NCI-H345 (cell line): ENCODE results near the gene CUZD1.

Source experiments
- DNase-seq: peaks from one replicate; lab custom pipeline; 2025; lab: John Stamatoyannopoulos, UW

Gene CUZD1

DNA sequence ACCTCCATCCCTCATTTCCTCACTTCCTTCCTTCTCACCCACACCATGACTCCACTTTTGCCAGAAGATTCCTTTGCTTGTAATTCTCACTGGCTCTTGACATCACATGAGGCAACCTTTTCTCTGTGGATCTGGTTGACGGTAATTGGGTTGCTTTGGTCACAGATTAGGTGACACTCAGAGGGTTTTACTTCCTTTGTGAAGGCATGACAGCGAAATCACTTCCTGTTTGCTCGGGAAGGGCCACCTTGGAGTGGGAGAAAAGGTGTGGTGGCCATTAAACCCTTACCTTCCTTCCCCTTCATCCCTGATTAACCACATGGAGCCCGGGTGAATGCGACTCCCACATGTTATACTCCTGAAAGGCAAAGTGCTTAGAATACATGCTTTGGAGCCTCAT, 30.2 kb downstream of the CUZD1 start:
- DNase-seq, result no peak

DNA sequence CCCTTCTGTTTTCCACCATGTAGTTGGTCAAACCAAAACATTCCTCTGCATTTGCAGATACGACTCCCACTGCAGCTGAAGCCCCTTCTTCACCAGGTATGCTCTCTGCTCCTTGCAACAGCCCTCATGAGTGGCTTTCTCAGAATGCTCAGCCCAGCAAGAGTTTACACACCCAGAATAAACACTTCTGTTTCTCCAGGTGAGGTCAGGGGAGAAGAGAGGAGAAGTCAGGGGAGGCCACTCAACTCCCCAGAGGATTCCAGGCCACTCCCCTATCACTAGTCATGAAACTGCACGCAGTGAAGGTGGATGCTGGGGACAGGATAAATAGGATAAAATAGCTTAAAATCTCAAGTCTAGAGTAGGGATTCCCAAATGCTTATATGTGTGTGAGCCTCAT, 31.2 kb downstream of the CUZD1 start:
- no peak for DNase-seq

DNA sequence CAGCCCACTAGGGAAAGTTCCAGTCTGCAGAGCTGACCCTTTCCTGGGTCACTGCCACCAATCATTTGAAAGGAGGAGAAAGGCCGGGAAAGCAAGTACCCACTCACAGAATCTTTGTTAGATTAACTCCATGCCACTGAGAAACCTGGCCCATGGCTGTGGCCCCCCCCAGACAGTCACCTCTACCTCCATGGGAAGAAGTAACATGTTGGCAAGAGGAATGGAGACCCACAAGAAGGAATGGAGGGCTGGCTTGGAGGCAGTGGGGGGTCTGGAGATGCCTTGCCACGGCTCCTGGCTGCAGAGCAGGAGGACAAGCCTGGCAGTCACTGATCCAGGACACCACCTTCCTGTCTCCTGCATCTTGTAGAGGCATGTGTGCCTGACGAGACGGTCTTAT, 32.9 kb downstream of the CUZD1 start:
- DNase-seq, result no peak

DNA sequence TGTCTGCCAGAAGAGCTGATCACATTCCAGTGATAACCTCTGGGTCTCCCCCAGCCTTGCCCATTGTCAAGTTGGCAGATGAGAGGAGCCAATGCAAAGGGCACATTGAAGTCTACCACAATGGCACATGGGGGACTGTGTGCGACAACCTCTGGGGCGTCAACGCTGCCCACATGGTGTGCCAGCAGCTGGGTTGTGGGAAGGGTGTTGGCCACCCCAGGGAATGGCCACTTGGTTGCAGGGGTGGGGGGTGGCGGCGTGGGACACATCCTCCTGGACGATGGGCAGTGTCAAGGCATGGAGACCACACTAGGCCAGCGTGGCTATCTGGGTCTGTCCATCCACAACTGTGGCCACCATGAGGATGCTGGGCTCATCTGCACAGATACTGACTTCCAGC, 43.4 kb downstream of the CUZD1 start:
- DNase-seq, result no peak

DNA sequence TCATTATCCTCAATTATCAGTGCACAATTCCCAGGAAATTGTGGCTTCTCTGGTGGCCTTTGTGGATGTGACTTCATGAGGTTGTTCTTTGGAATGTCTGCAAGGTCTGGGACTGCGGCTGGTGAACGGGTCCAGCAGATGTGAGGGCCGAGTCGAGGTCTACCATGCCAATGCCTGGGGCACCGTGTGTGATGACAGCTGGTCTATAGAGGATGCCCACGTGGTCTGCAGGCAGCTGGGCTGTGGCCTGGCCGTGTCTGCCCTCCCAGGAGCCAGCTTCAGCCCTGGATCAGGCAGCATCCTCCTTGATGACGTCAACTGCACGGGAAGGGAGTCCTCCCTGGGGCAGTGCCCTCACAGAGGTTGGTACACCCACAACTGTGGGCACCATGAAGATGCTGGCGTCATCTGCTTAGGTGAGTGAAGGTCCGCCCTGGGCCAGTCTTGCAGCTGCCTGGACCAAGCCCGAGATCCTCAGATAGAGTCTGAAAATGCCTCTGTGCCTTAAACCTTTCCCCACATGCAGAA, 46.9 kb downstream of the CUZD1 start:
- DNase-seq, result no peak

DNA sequence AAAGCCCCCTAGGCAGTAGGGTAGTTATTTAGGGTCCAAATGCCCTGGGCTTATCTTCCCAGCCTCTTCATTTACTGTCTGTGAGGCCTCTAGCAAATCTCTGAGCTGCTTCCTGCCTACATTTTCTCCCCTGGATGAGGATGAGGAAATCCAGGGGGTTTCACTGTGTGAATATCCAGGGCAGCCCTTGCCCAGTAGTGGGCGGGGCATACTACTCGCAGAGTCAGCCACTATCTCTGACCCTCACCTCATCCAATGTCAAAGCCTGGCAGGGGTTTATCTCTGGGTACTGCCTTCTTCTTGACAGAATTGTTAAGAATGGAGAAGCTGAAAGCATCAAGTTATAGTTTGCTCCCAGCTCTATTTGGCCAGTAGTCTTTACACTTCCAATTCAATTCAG, 48.9 kb downstream of the CUZD1 start:
- no peak for DNase-seq

DNA sequence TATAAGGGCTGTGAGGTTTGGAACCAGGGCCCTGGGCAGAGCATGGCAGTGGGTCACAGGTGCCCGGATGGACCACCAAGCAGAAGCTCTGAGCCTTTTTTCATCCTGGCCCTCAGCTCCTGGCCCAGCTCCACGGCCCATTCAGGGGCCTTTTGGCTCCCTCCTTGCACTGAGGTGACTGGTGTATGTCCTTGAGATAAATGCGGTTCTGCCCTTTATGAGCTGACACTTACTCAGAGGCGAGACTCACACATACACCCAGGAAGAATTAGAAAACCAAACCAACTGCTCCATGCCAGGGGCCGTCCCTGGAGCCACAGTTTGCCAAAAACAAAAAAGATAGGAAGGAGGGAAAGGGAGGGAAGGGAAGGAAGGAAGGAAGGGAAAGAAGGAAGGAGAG, 49.7 kb downstream of the CUZD1 start:
- DNase-seq, result no peak

DNA sequence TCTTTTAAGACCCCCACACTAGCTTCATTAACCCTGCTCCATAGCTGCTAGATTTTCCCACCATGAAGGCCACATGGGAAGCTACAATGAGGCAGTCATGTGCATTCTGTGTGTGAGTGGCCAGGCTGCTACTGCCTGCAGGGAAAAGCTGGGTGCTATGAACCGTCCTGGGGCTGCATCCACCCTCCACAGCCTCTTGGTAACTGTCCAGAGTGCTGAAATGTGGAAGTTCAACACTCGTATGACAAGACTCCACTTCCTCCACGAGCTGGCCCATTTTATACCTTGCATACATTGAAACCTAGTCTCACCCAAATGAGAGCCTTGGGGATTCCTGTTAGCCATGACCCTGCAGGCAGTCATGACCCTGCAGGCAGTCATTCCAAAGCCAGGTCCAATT, 59.4 kb downstream of the CUZD1 start:
- DNase-seq, result no peak

DNA sequence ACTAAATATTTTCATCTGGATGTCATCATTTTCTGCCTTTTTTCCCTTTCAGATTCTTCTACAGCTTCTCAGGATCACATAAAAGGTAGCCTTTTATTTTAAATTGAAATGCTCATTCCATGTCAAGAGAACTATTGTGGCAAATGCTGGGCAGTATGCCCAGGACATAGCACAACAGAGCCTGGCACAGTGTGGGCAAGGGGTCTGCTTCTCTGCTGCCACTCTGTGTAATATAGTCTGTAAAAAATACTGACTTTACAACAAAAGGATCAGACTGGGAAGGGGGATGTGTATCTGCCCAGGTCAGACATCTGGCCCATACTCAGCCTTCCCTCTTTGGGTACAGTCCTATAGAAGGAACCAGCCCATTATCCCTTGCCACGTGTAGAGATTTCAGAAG, 62.7 kb downstream of the CUZD1 start:
- DNase-seq, result no peak
